ENCODE results near the gene CD109.

DNA sequence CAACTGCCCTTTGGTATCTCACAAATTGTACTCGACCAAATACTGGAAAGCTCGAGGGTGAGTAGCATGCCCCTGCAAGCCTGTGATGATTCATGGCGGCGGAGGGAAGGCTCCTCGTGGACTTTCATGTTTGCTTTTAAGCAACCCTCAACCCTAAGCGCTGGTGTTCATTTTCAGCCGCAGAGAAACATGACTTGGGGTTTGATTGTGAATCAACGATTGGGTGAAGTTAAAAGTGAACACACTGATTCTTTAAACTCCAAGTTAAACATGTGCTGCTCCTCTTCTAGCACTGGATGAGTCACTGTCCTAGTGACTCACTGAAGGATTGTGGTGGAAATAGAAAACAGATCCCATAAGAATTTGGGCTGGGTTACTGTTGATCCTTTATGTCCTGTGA, 8.3 kb downstream of the CD109 start:
- TF ChIP-seq, protein P1, sequence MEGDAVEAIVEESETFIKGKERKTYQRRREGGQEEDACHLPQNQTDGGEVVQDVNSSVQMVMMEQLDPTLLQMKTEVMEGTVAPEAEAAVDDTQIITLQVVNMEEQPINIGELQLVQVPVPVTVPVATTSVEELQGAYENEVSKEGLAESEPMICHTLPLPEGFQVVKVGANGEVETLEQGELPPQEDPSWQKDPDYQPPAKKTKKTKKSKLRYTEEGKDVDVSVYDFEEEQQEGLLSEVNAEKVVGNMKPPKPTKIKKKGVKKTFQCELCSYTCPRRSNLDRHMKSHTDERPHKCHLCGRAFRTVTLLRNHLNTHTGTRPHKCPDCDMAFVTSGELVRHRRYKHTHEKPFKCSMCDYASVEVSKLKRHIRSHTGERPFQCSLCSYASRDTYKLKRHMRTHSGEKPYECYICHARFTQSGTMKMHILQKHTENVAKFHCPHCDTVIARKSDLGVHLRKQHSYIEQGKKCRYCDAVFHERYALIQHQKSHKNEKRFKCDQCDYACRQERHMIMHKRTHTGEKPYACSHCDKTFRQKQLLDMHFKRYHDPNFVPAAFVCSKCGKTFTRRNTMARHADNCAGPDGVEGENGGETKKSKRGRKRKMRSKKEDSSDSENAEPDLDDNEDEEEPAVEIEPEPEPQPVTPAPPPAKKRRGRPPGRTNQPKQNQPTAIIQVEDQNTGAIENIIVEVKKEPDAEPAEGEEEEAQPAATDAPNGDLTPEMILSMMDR (IDR thresholded peaks at IDR 0.05; ENCODE audit: poor library complexity), result no peak
- TF ChIP-seq EZH2 (IDR thresholded peaks at IDR 0.05; ENCODE audit: borderline replicate concordance) (no peak), EZH2phosphoT487 (IDR thresholded peaks at IDR 0.05; ENCODE audit: low read depth, severe bottlenecking, unreplicated experiment) (no peak)

Measured in hepatocyte (in vitro differentiated cells).